ENCODE results near the gene NCKAP5L.

The NCKAP5L gene

GRCh38 chr12:49827401-49828099 lies 663 bp downstream of the NCKAP5L start:
- Histone ChIP-seq H3K4me2 (ENCODE audit: low read depth, low read length) (no peak overlapping the region), H3K9me3 (replicated peaks; ENCODE audit: insufficient read depth, low read length) (no peaks in the 10 kb centered on the region), H3K4me1 (ENCODE audit: low read length) (peaks cover 5% of the 10 kb centered on the region; the same call in 1 of the 2 replicates), H3F3A (ENCODE audit: insufficient read depth, low read length) (no peaks in the 10 kb centered on the region; the same call in 1 of the 2 replicates), H3K27me3 (replicated peaks; ENCODE audit: insufficient read depth, low read length) (peaks cover 62% of the 10 kb centered on the region), H3K27ac (ENCODE audit: low read length) (no peak overlapping the region), H2AFZ (ENCODE audit: low read length) (no peak overlapping the region), H3K36me3 (replicated peaks; ENCODE audit: insufficient read depth, low read length) (no peaks in the 10 kb centered on the region), H3K79me2 (ENCODE audit: low read length) (no peaks in the 10 kb centered on the region), H4K20me1 (ENCODE audit: insufficient read depth, low read length) (no peaks in the 10 kb centered on the region), H3K9me2 (replicated peaks; ENCODE audit: insufficient read depth, low read length) (no peaks in the 10 kb centered on the region), H3K4me3 (ENCODE audit: low read length) (no peak overlapping the region), H3K9ac (ENCODE audit: low read length) (no peak overlapping the region)
- no peak for DNase-seq
- no peak for TF ChIP-seq EZH2 (optimal IDR thresholded peaks at IDR 0.05; ENCODE audit: low read depth, low read length)
- TF ChIP-seq EZH2phosphoT487 (IDR thresholded peaks at IDR 0.05; ENCODE audit: low read length): no peak
- TF ChIP-seq CTCF (IDR thresholded peaks at IDR 0.05; ENCODE audit: low read length): no peak

GRCh38 chr12:49827051-49827400 lies 1.2 kb downstream of the NCKAP5L start:
- no peaks in the 10 kb centered on the region for H3K79me2 ChIP-seq (ENCODE audit: low read length)
- no peaks in the 10 kb centered on the region for H3K36me3 ChIP-seq (replicated peaks; ENCODE audit: insufficient read depth, low read length)
- H3K9ac ChIP-seq (ENCODE audit: low read length): no peak overlapping the region
- no peak for DNase-seq
- H3K4me1 ChIP-seq (ENCODE audit: low read length): peaks cover 5% of the 10 kb centered on the region; the same call in 1 of the 2 replicates
- H2AFZ ChIP-seq (ENCODE audit: low read length): no peak overlapping the region
- peaks cover 57% of the 10 kb centered on the region for H3K27me3 ChIP-seq (replicated peaks; ENCODE audit: insufficient read depth, low read length)
- no peaks in the 10 kb centered on the region; the same call in 1 of the 2 replicates for H3F3A ChIP-seq (ENCODE audit: insufficient read depth, low read length)
- H3K27ac ChIP-seq (ENCODE audit: low read length): no peak overlapping the region
- no peak for TF ChIP-seq EZH2phosphoT487 (IDR thresholded peaks at IDR 0.05; ENCODE audit: low read length)
- no peak for TF ChIP-seq EZH2 (optimal IDR thresholded peaks at IDR 0.05; ENCODE audit: low read depth, low read length)
- TF ChIP-seq CTCF (IDR thresholded peaks at IDR 0.05; ENCODE audit: low read length): no peak
- no peaks in the 10 kb centered on the region for H3K9me3 ChIP-seq (replicated peaks; ENCODE audit: insufficient read depth, low read length)
- H3K4me3 ChIP-seq (ENCODE audit: low read length): no peak overlapping the region
- no peaks in the 10 kb centered on the region for H3K9me2 ChIP-seq (replicated peaks; ENCODE audit: insufficient read depth, low read length)
- no peaks in the 10 kb centered on the region for H4K20me1 ChIP-seq (ENCODE audit: insufficient read depth, low read length)
- H3K4me2 ChIP-seq (ENCODE audit: low read depth, low read length): no peak overlapping the region

- Histone ChIP-seq H3K9ac (ENCODE audit: low read length) (no peak overlapping the region), H2AFZ (ENCODE audit: low read length) (no peak overlapping the region), H3K9me2 (replicated peaks; ENCODE audit: insufficient read depth, low read length) (no peaks in the 10 kb centered on the region), H3K27me3 (replicated peaks; ENCODE audit: insufficient read depth, low read length) (peaks cover 54% of the 10 kb centered on the region), H3F3A (ENCODE audit: insufficient read depth, low read length) (no peaks in the 10 kb centered on the region; the same call in 1 of the 2 replicates), H4K20me1 (ENCODE audit: insufficient read depth, low read length) (no peaks in the 10 kb centered on the region), H3K79me2 (ENCODE audit: low read length) (no peaks in the 10 kb centered on the region), H3K9me3 (replicated peaks; ENCODE audit: insufficient read depth, low read length) (no peaks in the 10 kb centered on the region), H3K36me3 (replicated peaks; ENCODE audit: insufficient read depth, low read length) (no peaks in the 10 kb centered on the region), H3K27ac (ENCODE audit: low read length) (no peak overlapping the region), H3K4me1 (ENCODE audit: low read length) (peaks cover 5% of the 10 kb centered on the region; the same call in 1 of the 2 replicates), H3K4me3 (ENCODE audit: low read length) (no peak overlapping the region), H3K4me2 (ENCODE audit: low read depth, low read length) (no peak overlapping the region)
- TF ChIP-seq EZH2phosphoT487 (IDR thresholded peaks at IDR 0.05; ENCODE audit: low read length): no peak
- no peak for TF ChIP-seq EZH2 (optimal IDR thresholded peaks at IDR 0.05; ENCODE audit: low read depth, low read length)
- TF ChIP-seq CTCF (IDR thresholded peaks at IDR 0.05; ENCODE audit: low read length): no peak
- DNase-seq: no peak
Observed at GRCh38 chr12:49825971-49826421, 2.2 kb downstream of the NCKAP5L start.

Data from MM.1S (cell line).